GM18868 (cell line): ENCODE data around the gene LYRM4.
"Not testable (repeated sequence)": the region's sequence is repeated elsewhere in the genome, so short reads cannot be mapped to it uniquely, and the experiment has no call there.

Experiments used
- ATAC-seq: cut with Tn5 transposase; IDR thresholded peaks from one replicate; pipeline ENCODE4 v1.9.1; 2021; ENCODE audit warnings: mild to moderate bottlenecking, moderate library complexity; ENCODE audit not compliant: unreplicated experiment

Gene LYRM4

GRCh38 chr6:5125152-5126006 lies 135.4 kb downstream of the LYRM4 start:
- no peak for ATAC-seq

- ATAC-seq, result no peak
Observed at GRCh38 chr6:5124526-5124925, 136.2 kb downstream of the LYRM4 start.

GRCh38 chr6:5123296-5124143 lies 137.2 kb downstream of the LYRM4 start:
- no peak for ATAC-seq

GRCh38 chr6:5122504-5123112 lies 138.1 kb downstream of the LYRM4 start:
- no peak for ATAC-seq

GRCh38 chr6:5121956-5122355 lies 138.8 kb downstream of the LYRM4 start:
- ATAC-seq, result no peak

GRCh38 chr6:5121479-5121878 lies 139.3 kb downstream of the LYRM4 start:
- ATAC-seq, result no peak

GRCh38 chr6:5120543-5120942 lies 140.2 kb downstream of the LYRM4 start:
- not testable (repeated sequence) for ATAC-seq

- ATAC-seq, result no peak
Observed at GRCh38 chr6:5120011-5120410, 140.7 kb downstream of the LYRM4 start.

- ATAC-seq, result no peak
Observed at GRCh38 chr6:5119090-5119951, 141.4 kb downstream of the LYRM4 start.

- no peak for ATAC-seq
Observed at GRCh38 chr6:5116243-5116991, 144.3 kb downstream of the LYRM4 start.

GRCh38 chr6:5115168-5115567 lies 145.6 kb downstream of the LYRM4 start:
- no peak for ATAC-seq

- no peak for ATAC-seq
Observed at GRCh38 chr6:5113096-5113495, 147.7 kb downstream of the LYRM4 start.

- ATAC-seq, result no peak
Observed at GRCh38 chr6:5112066-5112799, 148.5 kb downstream of the LYRM4 start.

GRCh38 chr6:5111626-5112025 lies 149.1 kb downstream of the LYRM4 start:
- no peak for ATAC-seq

- ATAC-seq, result no peak
Observed at GRCh38 chr6:5110246-5110645, 150.5 kb downstream of the LYRM4 start.

- ATAC-seq, result no peak
Observed at GRCh38 chr6:5109436-5109835, 151.3 kb downstream of the LYRM4 start.

GRCh38 chr6:5108536-5109150 lies 152.1 kb downstream of the LYRM4 start:
- no peak for ATAC-seq

GRCh38 chr6:5108068-5108467 lies 152.7 kb downstream of the LYRM4 start:
- no peak for ATAC-seq

GRCh38 chr6:5107341-5107740 lies 153.4 kb downstream of the LYRM4 start:
- ATAC-seq, result no peak
